Loucy (cell line): ENCODE results near the gene PARM1.

Experiments used
- CTCF ChIP-seq: fragments of 200-600 bp; sonication (generic); conservative IDR thresholded peaks from 2 replicates; pipeline ENCODE4 v1.5.1; 2014; ENCODE audit warnings: mild to moderate bottlenecking, antibody characterized with exemption, low read length
- EZH2phosphoT487 ChIP-seq: fragments of 200-600 bp; IDR thresholded peaks from 2 replicates; pipeline ENCODE4 v1.6.1; 2018; ENCODE audit warnings: antibody characterized with exemption, mild to moderate bottlenecking, moderate library complexity, borderline replicate concordance

GRCh38 chr4:75005727-75006126 is 72.8 kb downstream of the PARM1 start:
- TF ChIP-seq CTCF (no peak), EZH2phosphoT487 (no peak)
